GM23338 (cell line): ENCODE data around the gene FANCC. TPM values are rescaled to one million over a fixed set of nuclear protein-coding genes. Genes with fewer than 3 reads are reported as not detected.

Source experiments
- ATAC-seq: fragments of 200-7000 bp; cut with Tn5 transposase; 3 replicates; pipeline ENCODE4 v1.9.1; 2020
- DNase-seq: peaks from one replicate; pipeline ENCODE4 v3.0.0-alpha.2; 2015; ENCODE audit warnings: low spot score
- H2AFZ ChIP-seq: fragments of 200-600 bp; sonication (generic); 2 replicates; pipeline ENCODE4 v1.8.0; 2016; ENCODE audit warnings: antibody characterized with exemption, mild to moderate bottlenecking, moderate library complexity
- H3F3A ChIP-seq: fragments of 200-600 bp; sonication (generic); replicated peaks from 2 replicates; pipeline ENCODE4 v1.8.0; 2017; ENCODE audit warnings: antibody characterized with exemption, mixed run types, low read depth
- H3K27ac ChIP-seq: fragments of 200-600 bp; sonication (generic); 2 replicates; pipeline ENCODE4 v1.6.1; 2016; ENCODE audit warnings: low read depth
- H3K27me3 ChIP-seq: fragments of 200-600 bp; sonication (generic); 2 replicates; pipeline ENCODE4 v1.8.0; 2016; ENCODE audit warnings: mild to moderate bottlenecking, mixed run types, moderate library complexity; ENCODE audit not compliant: insufficient read depth
- H3K36me3 ChIP-seq: fragments of 200-600 bp; sonication (generic); 2 replicates; pipeline ENCODE4 v1.8.0; 2016; ENCODE audit warnings: mild to moderate bottlenecking; ENCODE audit not compliant: insufficient read depth
- H3K4me1 ChIP-seq: fragments of 200-600 bp; sonication (generic); 2 replicates; pipeline ENCODE4 v1.8.0; 2016; ENCODE audit warnings: mild to moderate bottlenecking, moderate library complexity; ENCODE audit not compliant: insufficient read depth
- H3K4me2 ChIP-seq: fragments of 200-600 bp; sonication (generic); 2 replicates; pipeline ENCODE4 v1.7.1; 2017; ENCODE audit warnings: mixed run types
- H3K4me3 ChIP-seq: fragments of 200-600 bp; sonication (generic); 2 replicates; pipeline ENCODE4 v1.6.1; 2016; ENCODE audit warnings: mixed run types
- H3K79me2 ChIP-seq: fragments of 200-600 bp; sonication (generic); replicated peaks from 2 replicates; pipeline ENCODE4 v1.8.0; 2017; ENCODE audit warnings: mild to moderate bottlenecking; ENCODE audit not compliant: insufficient read depth
- H3K9me2 ChIP-seq: fragments of 200-600 bp; sonication (generic); 2 replicates; pipeline ENCODE4 v1.8.0; 2017; ENCODE audit not compliant: insufficient read depth
- H4K20me1 ChIP-seq: fragments of 200-600 bp; sonication (generic); replicated peaks from 2 replicates; pipeline ENCODE4 v1.8.0; 2017; ENCODE audit warnings: mild to moderate bottlenecking; ENCODE audit not compliant: insufficient read depth
- H3K27ac Mint-ChIP-seq: 2 replicates; pipeline ENCODE4 v1.8.0; 2020; ENCODE audit warnings: inconsistent platforms, mild to moderate bottlenecking, moderate library complexity, mixed read lengths
- H3K27me3 Mint-ChIP-seq: 3 replicates; pipeline ENCODE4 v1.8.0; 2022; ENCODE audit warnings: low read depth, mild to moderate bottlenecking, moderate library complexity, mixed read lengths, inconsistent platforms; ENCODE audit not compliant: insufficient read depth, poor library complexity
- H3K36me3 Mint-ChIP-seq: 3 replicates; pipeline ENCODE4 v1.8.0; 2021; ENCODE audit warnings: low read depth, mild to moderate bottlenecking, inconsistent platforms, moderate library complexity, mixed read lengths
- H3K4me1 Mint-ChIP-seq: 3 replicates; pipeline ENCODE4 v1.8.0; 2020; ENCODE audit warnings: mild to moderate bottlenecking, inconsistent platforms, mixed read lengths
- H3K4me3 Mint-ChIP-seq: 3 replicates; pipeline ENCODE4 v1.8.0; 2021; ENCODE audit warnings: moderate library complexity, mild to moderate bottlenecking, inconsistent platforms, mixed read lengths
- H3K9me3 Mint-ChIP-seq: 3 replicates; pipeline ENCODE4 v1.8.0; 2020; ENCODE audit warnings: moderate library complexity, mild to moderate bottlenecking, inconsistent platforms, mixed read lengths
- CREB1 ChIP-seq: fragments of 250-450 bp; sonication (Bioruptor Pico); IDR thresholded peaks from 2 replicates; pipeline ENCODE4 v1.5.0; 2020; ENCODE audit warnings: low read depth, mild to moderate bottlenecking, moderate library complexity
- EZH2 ChIP-seq: fragments of 200-600 bp; sonication (generic); IDR thresholded peaks from one replicate; pipeline ENCODE4 v1.8.0; 2017; ENCODE audit warnings: antibody characterized with exemption, mild to moderate bottlenecking, low read depth; ENCODE audit not compliant: unreplicated experiment
- EZH2phosphoT487 ChIP-seq: fragments of 200-600 bp; sonication (generic); IDR thresholded peaks from one replicate; pipeline ENCODE4 v1.8.1; 2018; ENCODE audit warnings: antibody characterized with exemption; ENCODE audit not compliant: unreplicated experiment
- JUNB ChIP-seq: IDR thresholded peaks from one replicate; pipeline ENCODE4 v1.6.1; 2016; ENCODE audit warnings: antibody characterized with exemption; ENCODE audit not compliant: unreplicated experiment
- NANOG ChIP-seq: IDR thresholded peaks from 2 replicates; pipeline ENCODE4 v1.6.1; 2016; ENCODE audit warnings: antibody characterized with exemption, borderline replicate concordance
- POLR2AphosphoS5 ChIP-seq: IDR thresholded peaks from 2 replicates; pipeline ENCODE4 v1.6.1; 2016; ENCODE audit warnings: antibody characterized with exemption, low read depth
- ZNF114 ChIP-seq: fragments of 250-450 bp; sonication (Bioruptor Pico); IDR thresholded peaks from 2 replicates; pipeline ENCODE4 v1.5.0; 2020; ENCODE audit warnings: mild to moderate bottlenecking, moderate library complexity
- ZNF331 ChIP-seq: fragments of 250-450 bp; sonication (Bioruptor Pico); IDR thresholded peaks from 2 replicates; pipeline ENCODE4 v1.5.0; 2020; ENCODE audit warnings: low read depth, mild to moderate bottlenecking, moderate library complexity
- polyA plus RNA-seq: library from polyadenylated mRNA; unstranded; fragments of >200 nt; fragmentation: Nextera tagmentation; extraction: Ambion mirVana; gene quantifications from 2 replicates; pipeline ENCODE4 v1.2.1, GENCODE V29; 2016
- total RNA-seq: library from RNA; depleted of rRNA; stranded (reverse); fragments of >200 nt; shearing (Covaris generic); gene quantifications from 2 replicates; pipeline ENCODE4 v1.2.3, GENCODE V29; 2014
- TF ChIP-seq, protein P1 (sequence below), 2 experiments: fragments of 200-600 bp in 1 of 2; sonication (generic) in 1 of 2; conservative IDR thresholded peaks; 2 replicates each; pipeline versions ENCODE4 v1.5.1 to v1.6.1; 2016 to 2017; ENCODE audit warnings: antibody characterized with exemption in 2 of 2, low read depth in 2 of 2, mild to moderate bottlenecking in 2 of 2, moderate library complexity in 1 of 2
- TF ChIP-seq, protein P2 (sequence below): IDR thresholded peaks from one replicate; pipeline ENCODE4 v1.6.1; 2018; ENCODE audit warnings: antibody characterized with exemption; ENCODE audit not compliant: unreplicated experiment
- TF ChIP-seq, protein P3 (sequence below): IDR thresholded peaks from 2 replicates; pipeline ENCODE4 v1.6.1; 2016; ENCODE audit warnings: antibody characterized with exemption

FANCC gene
- total and polyA plus RNA-seq, 2 experiments from 2014 or later, result 7.8 to 18.1 TPM

DNA sequence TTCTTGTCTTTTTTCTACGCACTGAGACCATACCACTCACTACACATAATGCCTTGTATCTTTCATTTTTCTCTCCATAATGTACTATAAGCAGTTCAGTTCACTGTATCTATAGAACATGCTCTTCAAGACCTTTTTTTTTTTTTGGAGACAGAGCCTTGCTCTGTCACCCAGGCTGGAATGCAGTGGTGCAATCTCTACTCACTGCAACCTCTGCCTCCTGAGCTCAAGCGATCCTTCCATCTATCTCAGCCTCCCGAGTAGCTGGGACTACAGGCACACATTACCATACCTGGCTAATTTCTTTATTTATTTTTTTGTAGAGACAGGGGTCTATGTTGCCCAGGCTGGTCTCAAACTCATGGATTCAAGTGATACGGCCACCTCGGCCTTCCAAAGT is 208.7 kb downstream of the FANCC start:
- TF ChIP-seq NANOG, result no peak
- ATAC-seq, result no peak
- H3K27ac Mint-ChIP-seq, result no peak overlapping the region
- Histone ChIP-seq H3K27me3 (no peaks in the 10 kb centered on the region), H3K27ac (no peak overlapping the region), H2AFZ (no peak overlapping the region), H3K36me3 (0 out of 2 replicates have a peak, but pooled peaks cover 4% of the 10 kb centered on the region), H4K20me1 (no peaks in the 10 kb centered on the region), H3K4me2 (no peak overlapping the region), H3K4me3 (no peak overlapping the region), H3K4me1 (no peaks in the 10 kb centered on the region), H3K79me2 (no peaks in the 10 kb centered on the region), H3F3A (no peaks in the 10 kb centered on the region), H3K9me2 (no peaks in the 10 kb centered on the region)
- no peak for DNase-seq
- no peak overlapping the region for H3K4me3 Mint-ChIP-seq
- H3K36me3 Mint-ChIP-seq, result peaks cover 6% of the 10 kb centered on the region; the same call in 1 of the 3 replicates
- H3K4me1 Mint-ChIP-seq, result no peaks in the 10 kb centered on the region; the same call in 2 of the 3 replicates
- H3K27me3 Mint-ChIP-seq, result peaks cover 8% of the 10 kb centered on the region
- H3K9me3 Mint-ChIP-seq, result no peaks in the 10 kb centered on the region

DNA sequence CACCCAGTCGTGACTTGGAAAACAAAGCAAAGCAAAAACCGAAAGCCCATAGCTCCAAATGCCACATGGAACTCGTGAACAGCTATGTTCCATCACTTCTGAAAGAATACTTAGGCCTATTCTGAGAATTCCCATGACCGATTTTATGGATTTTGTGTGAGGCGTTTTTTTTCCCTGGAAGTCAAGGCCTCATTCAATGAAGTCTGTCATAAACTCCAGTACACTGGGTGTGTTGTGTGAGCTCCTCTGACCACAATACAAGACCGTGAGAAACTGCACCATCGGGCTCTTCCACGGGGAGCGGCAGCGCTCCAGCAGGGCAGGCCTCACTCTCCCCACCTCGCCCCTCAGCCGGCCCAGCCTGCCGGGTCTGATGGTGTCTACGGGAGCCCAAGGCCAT is 209.5 kb downstream of the FANCC start:
- Mint-ChIP-seq H3K9me3 (no peaks in the 10 kb centered on the region), H3K27me3 (peaks cover 13% of the 10 kb centered on the region), H3K4me1 (peaks cover 6% of the 10 kb centered on the region), H3K27ac (no peak overlapping the region), H3K4me3 (no peak overlapping the region), H3K36me3 (peaks cover 7% of the 10 kb centered on the region; the same call in 2 of the 3 replicates)
- Histone ChIP-seq H3F3A (no peaks in the 10 kb centered on the region), H3K27me3 (no peaks in the 10 kb centered on the region), H3K4me3 (no peak overlapping the region), H4K20me1 (no peaks in the 10 kb centered on the region), H3K27ac (0 out of 2 replicates have a peak overlapping the region, but pooled peaks have one; percentile 39), H3K4me2 (no peak overlapping the region), H3K36me3 (0 out of 2 replicates have a peak, but pooled peaks cover 4% of the 10 kb centered on the region), H3K4me1 (no peaks in the 10 kb centered on the region; the same call in 1 of the 2 replicates), H2AFZ (no peak overlapping the region), H3K9me2 (no peaks in the 10 kb centered on the region), H3K79me2 (no peaks in the 10 kb centered on the region)
- ATAC-seq (no peak; the same call in 2 of the 3 replicates), DNase-seq (no peak)
- TF ChIP-seq, protein P1, sequence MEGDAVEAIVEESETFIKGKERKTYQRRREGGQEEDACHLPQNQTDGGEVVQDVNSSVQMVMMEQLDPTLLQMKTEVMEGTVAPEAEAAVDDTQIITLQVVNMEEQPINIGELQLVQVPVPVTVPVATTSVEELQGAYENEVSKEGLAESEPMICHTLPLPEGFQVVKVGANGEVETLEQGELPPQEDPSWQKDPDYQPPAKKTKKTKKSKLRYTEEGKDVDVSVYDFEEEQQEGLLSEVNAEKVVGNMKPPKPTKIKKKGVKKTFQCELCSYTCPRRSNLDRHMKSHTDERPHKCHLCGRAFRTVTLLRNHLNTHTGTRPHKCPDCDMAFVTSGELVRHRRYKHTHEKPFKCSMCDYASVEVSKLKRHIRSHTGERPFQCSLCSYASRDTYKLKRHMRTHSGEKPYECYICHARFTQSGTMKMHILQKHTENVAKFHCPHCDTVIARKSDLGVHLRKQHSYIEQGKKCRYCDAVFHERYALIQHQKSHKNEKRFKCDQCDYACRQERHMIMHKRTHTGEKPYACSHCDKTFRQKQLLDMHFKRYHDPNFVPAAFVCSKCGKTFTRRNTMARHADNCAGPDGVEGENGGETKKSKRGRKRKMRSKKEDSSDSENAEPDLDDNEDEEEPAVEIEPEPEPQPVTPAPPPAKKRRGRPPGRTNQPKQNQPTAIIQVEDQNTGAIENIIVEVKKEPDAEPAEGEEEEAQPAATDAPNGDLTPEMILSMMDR (conservative IDR thresholded peaks at IDR 0.05; ENCODE audit: low read depth in 2 of 2), result no peak
- TF ChIP-seq EZH2phosphoT487, result no peak
- TF ChIP-seq CREB1, result no peak
- no peak for TF ChIP-seq EZH2
- TF ChIP-seq NANOG, result no peak
- no peak for TF ChIP-seq ZNF331 (CRISPR knock-in tag)
- no peak for TF ChIP-seq ZNF114
- TF ChIP-seq, protein P2, sequence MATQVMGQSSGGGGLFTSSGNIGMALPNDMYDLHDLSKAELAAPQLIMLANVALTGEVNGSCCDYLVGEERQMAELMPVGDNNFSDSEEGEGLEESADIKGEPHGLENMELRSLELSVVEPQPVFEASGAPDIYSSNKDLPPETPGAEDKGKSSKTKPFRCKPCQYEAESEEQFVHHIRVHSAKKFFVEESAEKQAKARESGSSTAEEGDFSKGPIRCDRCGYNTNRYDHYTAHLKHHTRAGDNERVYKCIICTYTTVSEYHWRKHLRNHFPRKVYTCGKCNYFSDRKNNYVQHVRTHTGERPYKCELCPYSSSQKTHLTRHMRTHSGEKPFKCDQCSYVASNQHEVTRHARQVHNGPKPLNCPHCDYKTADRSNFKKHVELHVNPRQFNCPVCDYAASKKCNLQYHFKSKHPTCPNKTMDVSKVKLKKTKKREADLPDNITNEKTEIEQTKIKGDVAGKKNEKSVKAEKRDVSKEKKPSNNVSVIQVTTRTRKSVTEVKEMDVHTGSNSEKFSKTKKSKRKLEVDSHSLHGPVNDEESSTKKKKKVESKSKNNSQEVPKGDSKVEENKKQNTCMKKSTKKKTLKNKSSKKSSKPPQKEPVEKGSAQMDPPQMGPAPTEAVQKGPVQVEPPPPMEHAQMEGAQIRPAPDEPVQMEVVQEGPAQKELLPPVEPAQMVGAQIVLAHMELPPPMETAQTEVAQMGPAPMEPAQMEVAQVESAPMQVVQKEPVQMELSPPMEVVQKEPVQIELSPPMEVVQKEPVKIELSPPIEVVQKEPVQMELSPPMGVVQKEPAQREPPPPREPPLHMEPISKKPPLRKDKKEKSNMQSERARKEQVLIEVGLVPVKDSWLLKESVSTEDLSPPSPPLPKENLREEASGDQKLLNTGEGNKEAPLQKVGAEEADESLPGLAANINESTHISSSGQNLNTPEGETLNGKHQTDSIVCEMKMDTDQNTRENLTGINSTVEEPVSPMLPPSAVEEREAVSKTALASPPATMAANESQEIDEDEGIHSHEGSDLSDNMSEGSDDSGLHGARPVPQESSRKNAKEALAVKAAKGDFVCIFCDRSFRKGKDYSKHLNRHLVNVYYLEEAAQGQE, result no peak
- TF ChIP-seq, protein P3, sequence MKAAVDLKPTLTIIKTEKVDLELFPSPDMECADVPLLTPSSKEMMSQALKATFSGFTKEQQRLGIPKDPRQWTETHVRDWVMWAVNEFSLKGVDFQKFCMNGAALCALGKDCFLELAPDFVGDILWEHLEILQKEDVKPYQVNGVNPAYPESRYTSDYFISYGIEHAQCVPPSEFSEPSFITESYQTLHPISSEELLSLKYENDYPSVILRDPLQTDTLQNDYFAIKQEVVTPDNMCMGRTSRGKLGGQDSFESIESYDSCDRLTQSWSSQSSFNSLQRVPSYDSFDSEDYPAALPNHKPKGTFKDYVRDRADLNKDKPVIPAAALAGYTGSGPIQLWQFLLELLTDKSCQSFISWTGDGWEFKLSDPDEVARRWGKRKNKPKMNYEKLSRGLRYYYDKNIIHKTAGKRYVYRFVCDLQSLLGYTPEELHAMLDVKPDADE, result no peak
- no peak for TF ChIP-seq JUNB
- no peak for TF ChIP-seq POLR2AphosphoS5
